B cell (primary cell): ENCODE measurements around the gene CINP. TPM values are rescaled to one million over a fixed set of nuclear protein-coding genes. Genes with fewer than 3 reads are reported as not detected.

Source experiments
- ATAC-seq: fragments of 200-7000 bp; cut with Tn5 transposase; one replicate; pipeline ENCODE4 v1.10.0; 2021; ENCODE audit warnings: low read depth, mild to moderate bottlenecking, moderate number of reproducible peaks, moderate library complexity
- CTCF ChIA-PET: fragments of 350-600 bp; sonication (Branson Sonifier 250); formaldehyde crosslinking; loops from one replicate; lab custom pipeline; 2021; ENCODE audit warnings: antibody characterized with exemption, inconsistent platforms; lab: Charles Lee
- POLR2A ChIA-PET: fragments of 350-600 bp; sonication (Branson Sonifier 250); formaldehyde crosslinking; loops from one replicate; lab custom pipeline; 2021; ENCODE audit warnings: antibody characterized with exemption; lab: Charles Lee
- DNase-seq: peaks from one replicate; pipeline ENCODE4 v3.0.0; 2013
- H2AFZ ChIP-seq: 2 replicates; pipeline ENCODE4 v1.6.1; 2012; ENCODE audit warnings: mild to moderate bottlenecking, low read depth, low read length; ENCODE audit not compliant: insufficient read depth, poor library complexity, severe bottlenecking
- H3K27ac ChIP-seq, 2 donors: 1 replicate in 1 of 2; 2 replicates in 1 of 2; pipeline ENCODE4 v1.5.1; 2012 to 2013; ENCODE audit warnings: low read length in 2 of 2, mild to moderate bottlenecking in 2 of 2, moderate library complexity in 1 of 2
- H3K27me3 ChIP-seq, 4 experiments: fragments of 200-600 bp in 1 of 4; sonication (generic) in 1 of 4; replicated peaks in 1 of 4; 1 replicate in 2 of 4; 2 replicates in 2 of 4; pipeline versions ENCODE4 v1.6.1 to v1.7.0; 2013 to 2016; ENCODE audit warnings: low read length in 3 of 4, mild to moderate bottlenecking in 2 of 4, mixed read lengths in 1 of 4, moderate library complexity in 1 of 4; ENCODE audit not compliant: insufficient read depth in 4 of 4, control insufficient read depth in 3 of 4; ENCODE audit errors: control extremely low read depth in 1 of 4
- H3K36me3 ChIP-seq, 2 experiments: replicated peaks in 1 of 2; 1 replicate in 1 of 2; 2 replicates in 1 of 2; pipeline versions ENCODE4 v1.6.1 to v1.7.1; 2013; ENCODE audit warnings: low read length in 1 of 2; ENCODE audit not compliant: insufficient read depth in 2 of 2, control insufficient read depth in 1 of 2; ENCODE audit errors: control extremely low read depth in 1 of 2, extremely low read depth in 1 of 2
- H3K4me1 ChIP-seq, 2 donors: fragments of 200-600 bp in 1 of 2; sonication (generic) in 1 of 2; 1 replicate in 1 of 2; 2 replicates in 1 of 2; pipeline versions ENCODE4 v1.5.1 to v1.6.1; 2013 to 2017; ENCODE audit warnings: low read length in 2 of 2; ENCODE audit not compliant: control insufficient read depth in 2 of 2, insufficient read depth in 2 of 2
- H3K4me2 ChIP-seq: replicated peaks from 2 replicates; pipeline ENCODE3; 2012; ENCODE audit warnings: mild to moderate bottlenecking, low read depth, low read length; ENCODE audit not compliant: poor library complexity, severe bottlenecking
- H3K4me3 ChIP-seq, 5 experiments: fragments of 200-600 bp in 1 of 5; sonication (generic) in 1 of 5; 1 replicate in 3 of 5; 2 replicates in 2 of 5; pipeline versions ENCODE4 v1.5.1 to v1.7.0; 2011 to 2016; ENCODE audit warnings: low read length in 4 of 5, mild to moderate bottlenecking in 4 of 5, low read depth in 2 of 5, control low read depth in 1 of 5, moderate library complexity in 1 of 5; ENCODE audit not compliant: insufficient read depth in 1 of 5; ENCODE audit errors: control extremely low read depth in 1 of 5, extremely low read depth in 1 of 5
- H3K79me2 ChIP-seq: fragments of 200-600 bp; sonication (generic); one replicate; pipeline ENCODE4 v1.6.0; 2016; ENCODE audit warnings: low read length; ENCODE audit not compliant: control insufficient read depth, insufficient read depth
- H3K9ac ChIP-seq: fragments of 200-600 bp; sonication (generic); 2 replicates; pipeline ENCODE4 v1.6.1; 2017; ENCODE audit warnings: mild to moderate bottlenecking, low read length, moderate library complexity
- H3K9me3 ChIP-seq, 3 donors: one replicate each; pipeline versions ENCODE4 v1.6.1 to v1.7.1; 2013; ENCODE audit warnings: low read length in 2 of 3; ENCODE audit not compliant: control insufficient read depth in 2 of 3, insufficient read depth in 1 of 3; ENCODE audit errors: control extremely low read depth in 1 of 3
- H4K20me1 ChIP-seq: 2 replicates; pipeline ENCODE4 v1.6.0; 2012; ENCODE audit warnings: mild to moderate bottlenecking, low read length; ENCODE audit not compliant: insufficient read depth, control insufficient read depth, poor library complexity, severe bottlenecking
- H3K27ac Mint-ChIP-seq: one replicate; pipeline ENCODE4 v1.8.0; 2021; ENCODE audit warnings: mixed read lengths
- H3K27me3 Mint-ChIP-seq: one replicate; pipeline ENCODE4 v1.8.0; 2021; ENCODE audit warnings: mixed read lengths
- H3K4me1 Mint-ChIP-seq: one replicate; pipeline ENCODE4 v1.8.0; 2021; ENCODE audit warnings: mixed read lengths
- H3K4me3 Mint-ChIP-seq: one replicate; pipeline ENCODE4 v1.8.0; 2021; ENCODE audit warnings: mixed read lengths
- H3K9me3 Mint-ChIP-seq: one replicate; pipeline ENCODE4 v1.8.0; 2022; ENCODE audit warnings: mixed read lengths; ENCODE audit not compliant: insufficient read depth
- EZH2 ChIP-seq: IDR thresholded peaks from 2 replicates; pipeline ENCODE4 v1.6.1; 2012; ENCODE audit warnings: borderline replicate concordance, low read depth, mild to moderate bottlenecking, moderate library complexity, low read length; ENCODE audit not compliant: insufficient read depth, poor library complexity, severe bottlenecking
- WGBS: methylation state at CpG from one replicate; pipeline ENCODE4 v1.1.5; 2013; ENCODE audit warnings: missing lambda C conversion rate; ENCODE audit not compliant: insufficient coverage; 5-methylcytosine and 5-hydroxymethylcytosine counted together
- intact Hi-C: fragments of 100-400 bp; cut with micrococcal nuclease; formaldehyde crosslinking; loops from one replicate; pipeline ENCODE4 v1.10.0; 2022
- polyA plus RNA-seq: library from polyadenylated mRNA; depleted of rRNA; stranded (reverse); fragments of >200 nt; gene quantifications from 2 replicates; pipeline ENCODE4 v1.2.3, GENCODE V29; 2012
- total RNA-seq, 2 donors: library from RNA; stranded (reverse); fragments of 120-200 nt in 1 of 2; gene quantifications; 1 replicate in 1 of 2; 2 replicates in 1 of 2; pipeline versions ENCODE4 v1.2.3 to v1.2.4, GENCODE V29; 2013 to 2022
- TF ChIP-seq, protein P1 (sequence below): fragments of 200-600 bp; IDR thresholded peaks from one replicate; pipeline ENCODE4 v1.8.0; 2022; ENCODE audit warnings: antibody characterized with exemption, mild to moderate bottlenecking

Gene CINP
- total and polyA plus RNA-seq, 2 donors (not counting 1 experiment from before 2014, with no cell fraction given), result 21.9 to 28.8 TPM

DNA sequence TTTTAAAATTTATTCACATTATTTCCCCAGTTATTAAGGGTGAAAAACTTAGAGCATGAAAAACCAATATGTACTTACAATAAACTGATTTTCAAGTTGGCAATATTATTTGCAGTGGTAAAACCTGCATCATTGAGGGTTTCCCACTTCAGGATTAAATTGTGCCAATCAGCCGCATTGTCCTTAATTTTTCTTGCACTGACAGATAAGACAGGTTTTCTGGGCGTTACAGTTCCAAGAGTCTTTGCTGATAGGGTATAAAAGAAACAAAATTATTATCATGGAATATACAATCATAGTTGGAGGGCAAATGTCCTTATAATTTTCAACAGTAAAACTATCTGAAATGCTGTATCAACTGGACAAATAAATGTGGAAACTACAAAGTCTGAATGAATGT, 3.3 kb downstream of the CINP start:
- Mint-ChIP-seq H3K27me3 (no peaks in the 10 kb centered on the region), H3K9me3 (no peaks in the 10 kb centered on the region), H3K4me3 (no peak overlapping the region), H3K27ac (no peak overlapping the region), H3K4me1 (peaks cover 21% of the 10 kb centered on the region)
- ChIA-PET CTCF (no interaction called here), POLR2A (no interaction called here)
- Histone ChIP-seq H4K20me1 (no peaks in the 10 kb centered on the region), H3K4me2 (no peak overlapping the region), H3K9ac (no peak overlapping the region), H3K79me2 (peaks cover 28% of the 10 kb centered on the region), H2AFZ (no peak overlapping the region), H3K4me3 (no peak overlapping the region), H3K9me3 (no peaks in the 10 kb centered on the region), H3K27me3 (no peaks in the 10 kb centered on the region), H3K36me3 (peaks cover 1 to 36% of the 10 kb centered on the region in 2 experiments), H3K27ac (no peak overlapping the region), H3K4me1 (peaks cover 16% of the 10 kb centered on the region in 2 donors)
- no peak for TF ChIP-seq EZH2
- TF ChIP-seq, protein P1, sequence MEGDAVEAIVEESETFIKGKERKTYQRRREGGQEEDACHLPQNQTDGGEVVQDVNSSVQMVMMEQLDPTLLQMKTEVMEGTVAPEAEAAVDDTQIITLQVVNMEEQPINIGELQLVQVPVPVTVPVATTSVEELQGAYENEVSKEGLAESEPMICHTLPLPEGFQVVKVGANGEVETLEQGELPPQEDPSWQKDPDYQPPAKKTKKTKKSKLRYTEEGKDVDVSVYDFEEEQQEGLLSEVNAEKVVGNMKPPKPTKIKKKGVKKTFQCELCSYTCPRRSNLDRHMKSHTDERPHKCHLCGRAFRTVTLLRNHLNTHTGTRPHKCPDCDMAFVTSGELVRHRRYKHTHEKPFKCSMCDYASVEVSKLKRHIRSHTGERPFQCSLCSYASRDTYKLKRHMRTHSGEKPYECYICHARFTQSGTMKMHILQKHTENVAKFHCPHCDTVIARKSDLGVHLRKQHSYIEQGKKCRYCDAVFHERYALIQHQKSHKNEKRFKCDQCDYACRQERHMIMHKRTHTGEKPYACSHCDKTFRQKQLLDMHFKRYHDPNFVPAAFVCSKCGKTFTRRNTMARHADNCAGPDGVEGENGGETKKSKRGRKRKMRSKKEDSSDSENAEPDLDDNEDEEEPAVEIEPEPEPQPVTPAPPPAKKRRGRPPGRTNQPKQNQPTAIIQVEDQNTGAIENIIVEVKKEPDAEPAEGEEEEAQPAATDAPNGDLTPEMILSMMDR, result no peak
- DNase-seq (no peak), ATAC-seq (no peak)
- WGBS, result 100% methylated on average over 1 of the region's 2 CpGs
- intact Hi-C loops, result no loop called here

GRCh38 chr14:102356280-102356679, 6.4 kb downstream of the CINP start:
- intact Hi-C loops, result no loop called here
- Histone ChIP-seq H3K79me2 (peaks cover 25% of the 10 kb centered on the region), H3K36me3 (peaks cover 1 to 59% of the 10 kb centered on the region in 2 experiments), H3K27ac (no peak overlapping the region), H3K4me1 (no peaks in the 10 kb centered on the region), H3K9ac (no peak overlapping the region), H3K4me2 (no peak overlapping the region), H4K20me1 (peaks cover under 1% of the 10 kb centered on the region), H2AFZ (no peak overlapping the region), H3K27me3 (no peaks in the 10 kb centered on the region), H3K4me3 (no peak overlapping the region), H3K9me3 (no peaks in the 10 kb centered on the region)
- Mint-ChIP-seq H3K4me3 (no peak overlapping the region), H3K27ac (no peak overlapping the region), H3K27me3 (no peaks in the 10 kb centered on the region), H3K9me3 (no peaks in the 10 kb centered on the region), H3K4me1 (peaks cover 7% of the 10 kb centered on the region)
- no peak for TF ChIP-seq EZH2
- TF ChIP-seq, protein P1, result no peak
- CTCF ChIA-PET, result no interaction called here
- ATAC-seq, result no peak
- no CpG with 5 or more reads among the region's 3 CpGs for WGBS
- POLR2A ChIA-PET, result no interaction called here
- no peak for DNase-seq
